Parathyroid adenoma (tissue), 2 donors: Measurements from ENCODE around the gene NKAPD1.
"Not testable (repeated sequence)": the region's sequence is repeated elsewhere in the genome, so short reads cannot be mapped to it uniquely, and the experiment has no call there.

ENCODE experiments used
- H2AFZ ChIP-seq: fragments of 300-600 bp; sonication (generic); one replicate; pipeline ENCODE4 v1.7.0; 2017; ENCODE audit warnings: antibody characterized with exemption, mild to moderate bottlenecking
- H3K27ac ChIP-seq: fragments of 300-600 bp; sonication (generic); one replicate; pipeline ENCODE4 v1.7.0; 2017
- H3K27me3 ChIP-seq: fragments of 300-600 bp; sonication (generic); one replicate; pipeline ENCODE4 v1.7.0; 2017; ENCODE audit warnings: low read length; ENCODE audit not compliant: control insufficient read depth, insufficient read depth
- H3K36me3 ChIP-seq: fragments of 300-600 bp; sonication (generic); one replicate; pipeline ENCODE4 v1.7.0; 2017; ENCODE audit warnings: low read length; ENCODE audit not compliant: control insufficient read depth, insufficient read depth
- H3K4me1 ChIP-seq: fragments of 300-600 bp; sonication (generic); one replicate; pipeline ENCODE4 v1.7.0; 2017; ENCODE audit warnings: control low read depth
- H3K4me2 ChIP-seq: fragments of 300-600 bp; sonication (generic); one replicate; pipeline ENCODE4 v1.7.0; 2017; ENCODE audit warnings: low read length
- H3K4me3 ChIP-seq: fragments of 300-600 bp; sonication (generic); one replicate; pipeline ENCODE4 v1.7.0; 2017; ENCODE audit warnings: low read depth, low read length
- H3K79me2 ChIP-seq: fragments of 300-600 bp; sonication (generic); one replicate; pipeline ENCODE4 v1.7.0; 2017; ENCODE audit warnings: control low read depth
- H3K9ac ChIP-seq: fragments of 300-600 bp; sonication (generic); one replicate; pipeline ENCODE4 v1.7.0; 2017; ENCODE audit warnings: mild to moderate bottlenecking
- H3K9me3 ChIP-seq: fragments of 300-600 bp; sonication (generic); one replicate; pipeline ENCODE4 v1.7.0; 2017; ENCODE audit warnings: low read length; ENCODE audit not compliant: control insufficient read depth
- TF ChIP-seq, protein P1 (sequence below): fragments of 300-600 bp; sonication (generic); IDR thresholded peaks from one replicate; pipeline ENCODE4 v1.7.0; 2017; ENCODE audit warnings: antibody characterized with exemption, mild to moderate bottlenecking
- donor health status: primary hyperparathyroidism.

The NKAPD1 gene

DNA sequence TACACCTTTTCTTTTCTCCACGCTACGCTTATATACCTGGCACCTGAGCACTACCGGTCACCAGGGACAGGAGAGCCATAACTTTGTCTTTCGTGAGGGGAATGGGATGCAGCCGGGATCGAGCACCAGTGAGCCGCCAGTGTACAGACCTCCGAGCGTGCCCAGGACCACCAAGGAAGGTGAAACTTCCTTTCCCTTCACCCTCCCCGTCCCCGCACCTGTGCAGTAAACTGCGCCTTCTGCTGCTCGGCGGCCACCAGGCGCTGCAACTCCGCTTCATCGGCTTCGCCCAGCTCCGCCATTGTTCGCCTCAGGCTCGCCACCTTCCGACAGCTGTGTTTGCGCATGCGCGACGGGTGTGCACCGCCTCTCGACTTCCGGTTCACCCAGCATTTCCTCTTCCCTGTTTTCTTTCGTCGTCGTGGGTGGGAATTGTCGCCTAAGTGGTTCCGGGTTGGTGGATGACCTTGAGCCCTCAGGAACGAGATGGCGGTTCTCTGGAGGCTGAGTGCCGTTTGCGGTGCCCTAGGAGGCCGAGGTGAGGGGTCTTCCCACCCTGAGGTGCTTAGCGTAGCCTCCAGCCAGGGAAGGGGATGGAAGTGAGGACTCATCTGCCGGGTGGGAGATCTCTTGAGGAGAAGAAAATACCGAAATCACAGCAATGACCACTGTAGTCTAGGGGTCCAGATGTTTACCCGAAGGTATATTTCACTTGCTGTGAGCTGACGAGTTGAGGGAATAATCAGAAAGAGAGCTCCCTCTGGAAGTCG, 12.5 kb downstream of the NKAPD1 start, which contains the start of the genes SDHD and TIMM8B:
Gene SDHD (plus strand): TSS at position 452 of the 770 bp plus-strand sequence. CDS start 35 bp downstream, at position 487.
Gene TIMM8B (minus strand): TSS at position 335 of the 770 bp plus-strand sequence. CDS start 33 bp downstream, at position 302.
- peak within 1 kb of the TSS; percentile 95 for H3K4me3 ChIP-seq
- no peaks in the 10 kb centered on the region for H3K27me3 ChIP-seq
- no peaks in the 10 kb centered on the region for H3K9me3 ChIP-seq
- H3K36me3 ChIP-seq, result no peaks in the 10 kb centered on the region
- TF ChIP-seq, protein P1, sequence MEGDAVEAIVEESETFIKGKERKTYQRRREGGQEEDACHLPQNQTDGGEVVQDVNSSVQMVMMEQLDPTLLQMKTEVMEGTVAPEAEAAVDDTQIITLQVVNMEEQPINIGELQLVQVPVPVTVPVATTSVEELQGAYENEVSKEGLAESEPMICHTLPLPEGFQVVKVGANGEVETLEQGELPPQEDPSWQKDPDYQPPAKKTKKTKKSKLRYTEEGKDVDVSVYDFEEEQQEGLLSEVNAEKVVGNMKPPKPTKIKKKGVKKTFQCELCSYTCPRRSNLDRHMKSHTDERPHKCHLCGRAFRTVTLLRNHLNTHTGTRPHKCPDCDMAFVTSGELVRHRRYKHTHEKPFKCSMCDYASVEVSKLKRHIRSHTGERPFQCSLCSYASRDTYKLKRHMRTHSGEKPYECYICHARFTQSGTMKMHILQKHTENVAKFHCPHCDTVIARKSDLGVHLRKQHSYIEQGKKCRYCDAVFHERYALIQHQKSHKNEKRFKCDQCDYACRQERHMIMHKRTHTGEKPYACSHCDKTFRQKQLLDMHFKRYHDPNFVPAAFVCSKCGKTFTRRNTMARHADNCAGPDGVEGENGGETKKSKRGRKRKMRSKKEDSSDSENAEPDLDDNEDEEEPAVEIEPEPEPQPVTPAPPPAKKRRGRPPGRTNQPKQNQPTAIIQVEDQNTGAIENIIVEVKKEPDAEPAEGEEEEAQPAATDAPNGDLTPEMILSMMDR, result no peak
- H3K4me2 ChIP-seq, result peak within 1 kb of the TSS; percentile 66
- peak within 1 kb of the TSS; percentile 72 for H3K27ac ChIP-seq
- H3K79me2 ChIP-seq, result peaks cover 19% of the 10 kb centered on the region
- peak within 1 kb of the TSS; percentile 8 for H3K9ac ChIP-seq
- peaks cover 6% of the 10 kb centered on the region for H3K4me1 ChIP-seq
- peak within 1 kb of the TSS; percentile 77 for H2AFZ ChIP-seq

DNA sequence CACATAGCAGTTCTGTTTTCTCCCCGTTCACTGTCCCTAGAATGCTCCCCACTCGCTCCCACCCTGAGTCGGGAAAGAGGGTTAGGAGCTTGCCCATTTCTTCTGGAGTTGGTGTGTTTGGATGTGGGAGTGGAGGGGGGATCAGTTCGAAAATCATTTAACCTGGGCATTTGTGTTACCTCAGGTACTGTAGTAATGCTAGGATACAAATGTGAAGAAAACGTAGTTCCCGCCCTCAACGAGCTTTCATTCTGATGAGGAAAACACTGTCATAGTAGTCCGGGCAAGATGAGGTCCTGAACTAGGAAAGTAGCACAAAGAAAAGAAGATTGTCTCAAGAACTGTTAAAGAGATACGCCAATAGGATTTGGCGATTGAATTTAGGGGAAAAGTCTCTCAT, 13.1 kb downstream of the NKAPD1 start:
- Histone ChIP-seq H3K9me3 (no peaks in the 10 kb centered on the region), H3K27ac (peak overlapping the region; percentile 72), H2AFZ (peak overlapping the region; percentile 77), H3K4me1 (peaks cover 6% of the 10 kb centered on the region), H3K36me3 (no peaks in the 10 kb centered on the region), H3K4me2 (peak overlapping the region; percentile 54), H3K9ac (no peak overlapping the region), H3K79me2 (peaks cover 19% of the 10 kb centered on the region), H3K4me3 (peak overlapping the region; percentile 95), H3K27me3 (no peaks in the 10 kb centered on the region)
- TF ChIP-seq, protein P1, result no peak

DNA sequence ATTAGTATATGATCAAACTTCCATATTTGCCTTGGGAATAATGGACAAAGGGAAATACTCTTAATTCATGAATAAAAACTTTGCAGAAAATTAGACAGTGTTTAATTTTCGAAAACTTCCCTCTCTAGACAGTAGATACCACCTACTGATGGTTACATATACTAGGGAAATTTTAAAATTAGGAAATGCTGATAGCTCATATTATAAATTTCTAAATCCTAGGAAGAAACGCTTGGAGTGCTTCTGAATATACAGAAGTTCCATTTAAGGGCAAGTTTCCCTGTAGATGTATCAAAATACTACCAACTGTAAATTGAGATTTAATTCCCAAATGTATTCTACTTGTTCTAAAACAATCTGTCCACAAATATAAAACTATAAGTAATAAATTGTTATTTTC, 21.2 kb downstream of the NKAPD1 start:
- not testable (repeated sequence) for H3K4me1 ChIP-seq, H3K36me3 ChIP-seq

DNA sequence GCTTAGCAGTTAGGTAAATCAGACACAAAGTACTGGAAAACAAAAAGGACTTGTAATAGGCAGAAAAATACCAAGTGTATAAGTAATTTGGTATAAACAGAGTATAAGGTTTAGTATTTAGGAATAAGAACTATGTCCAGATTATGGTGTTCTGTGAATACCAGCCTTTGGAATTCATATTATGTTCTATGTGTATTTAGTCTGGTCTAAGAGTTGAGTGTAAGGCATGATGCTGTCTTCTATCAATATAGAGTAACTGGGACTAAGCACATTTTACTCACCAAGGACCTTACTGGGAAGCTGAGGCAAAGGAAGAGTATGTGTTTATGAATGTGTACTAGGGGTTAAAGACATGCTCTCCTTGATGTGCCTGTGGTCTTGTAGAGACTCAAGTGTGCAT, 22.1 kb downstream of the NKAPD1 start:
- H3K9me3 ChIP-seq, result no peaks in the 10 kb centered on the region
- H3K79me2 ChIP-seq, result no peaks in the 10 kb centered on the region
- no peak overlapping the region for H3K9ac ChIP-seq
- H3K4me2 ChIP-seq, result no peak overlapping the region
- no peak overlapping the region for H3K4me3 ChIP-seq
- H3K27me3 ChIP-seq, result no peaks in the 10 kb centered on the region
- no peak overlapping the region for H2AFZ ChIP-seq
- peaks cover 4% of the 10 kb centered on the region for H3K4me1 ChIP-seq
- H3K36me3 ChIP-seq, result no peaks in the 10 kb centered on the region
- H3K27ac ChIP-seq, result no peak overlapping the region
- TF ChIP-seq, protein P1, result no peak

More for the DNA sequence above, 21.2 kb downstream of the NKAPD1 start:
- not testable (repeated sequence) for H3K27me3 ChIP-seq, H3K4me2 ChIP-seq, H2AFZ ChIP-seq, H3K79me2 ChIP-seq, H3K9me3 ChIP-seq, H3K4me3 ChIP-seq, H3K9ac ChIP-seq, H3K27ac ChIP-seq

DNA sequence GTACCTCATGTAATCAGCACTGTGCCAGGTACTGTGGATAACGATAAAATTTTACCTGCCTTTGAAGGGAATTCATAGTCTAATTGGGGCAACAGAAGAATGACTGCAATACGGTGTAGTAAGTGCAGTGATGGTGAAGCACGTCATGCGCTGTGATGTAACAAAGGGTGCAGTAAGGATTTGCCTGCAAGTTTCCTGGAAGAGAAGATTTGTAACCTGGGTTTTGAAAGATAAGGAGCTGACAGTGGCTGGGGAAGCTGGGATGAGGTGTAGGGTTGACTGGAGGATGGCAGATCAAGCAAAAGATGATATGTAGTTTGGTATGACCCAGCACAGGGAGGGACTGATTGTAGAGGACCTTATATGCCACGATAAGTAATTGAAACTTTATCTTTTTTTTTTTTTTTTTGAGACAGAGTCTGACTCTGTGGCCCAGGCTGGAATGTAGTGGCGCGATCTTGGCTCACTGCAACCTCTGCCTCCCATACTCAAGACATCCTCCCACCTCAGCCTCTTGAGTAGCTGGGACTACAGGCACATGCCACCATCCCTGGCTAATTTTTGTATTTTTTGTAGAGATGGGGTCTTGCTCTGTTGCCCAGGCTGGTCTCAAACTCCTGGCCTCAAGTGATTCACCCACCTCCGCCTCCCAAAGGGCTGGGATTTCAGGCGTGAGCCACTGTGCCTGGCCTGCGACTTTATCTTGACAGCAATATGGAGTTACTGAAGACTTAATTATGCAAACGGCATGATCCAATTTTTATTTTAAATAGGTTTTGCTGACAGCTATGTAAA, 23.8 kb downstream of the NKAPD1 start:
- H2AFZ ChIP-seq, result no peak overlapping the region
- no peak overlapping the region for H3K4me2 ChIP-seq
- no peak overlapping the region for H3K9ac ChIP-seq
- no peak overlapping the region for H3K4me3 ChIP-seq
- no peaks in the 10 kb centered on the region for H3K27me3 ChIP-seq
- H3K79me2 ChIP-seq, result no peaks in the 10 kb centered on the region
- peaks cover 4% of the 10 kb centered on the region for H3K4me1 ChIP-seq
- no peaks in the 10 kb centered on the region for H3K36me3 ChIP-seq
- H3K27ac ChIP-seq, result no peak overlapping the region
- no peaks in the 10 kb centered on the region for H3K9me3 ChIP-seq
- TF ChIP-seq, protein P1, result no peak
